HG03196 (cell line): ENCODE data around the gene PDE6G.
"Not testable (repeated sequence)": the region's sequence is repeated elsewhere in the genome, so short reads cannot be mapped to it uniquely, and the experiment has no call there.

Experiments used
- ATAC-seq: cut with Tn5 transposase; IDR thresholded peaks from one replicate; pipeline ENCODE4 v1.9.1; 2021; ENCODE audit not compliant: unreplicated experiment

PDE6G gene

GRCh38 chr17:81687770-81688541, 31.6 kb upstream of the PDE6G start:
- ATAC-seq: no peak

GRCh38 chr17:81686614-81687013, 30.3 kb upstream of the PDE6G start:
- no peak for ATAC-seq

DNA sequence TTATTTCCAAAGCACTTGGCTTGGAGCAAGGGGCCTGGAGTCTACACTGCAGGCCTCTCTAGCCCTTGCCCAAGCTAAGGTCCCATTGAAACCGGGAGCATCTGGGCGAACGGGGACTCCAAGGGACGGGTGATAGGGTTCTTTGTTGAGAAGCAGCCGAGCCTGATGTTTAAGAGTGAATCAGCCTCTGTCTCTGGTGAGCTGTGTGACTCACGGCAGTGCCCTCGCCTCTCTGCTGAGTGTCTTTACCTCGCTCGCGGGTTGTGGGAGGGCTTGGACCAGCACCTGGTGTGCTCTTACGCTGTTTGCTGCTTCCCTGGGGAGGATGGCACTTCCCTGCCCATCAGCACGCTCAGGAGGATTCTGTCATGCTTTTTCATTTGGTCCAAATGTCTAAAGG, 28.8 kb upstream of the PDE6G start:
- no peak for ATAC-seq

- ATAC-seq: no peak
Observed at GRCh38 chr17:81684442-81684911, 28.1 kb upstream of the PDE6G start.

DNA sequence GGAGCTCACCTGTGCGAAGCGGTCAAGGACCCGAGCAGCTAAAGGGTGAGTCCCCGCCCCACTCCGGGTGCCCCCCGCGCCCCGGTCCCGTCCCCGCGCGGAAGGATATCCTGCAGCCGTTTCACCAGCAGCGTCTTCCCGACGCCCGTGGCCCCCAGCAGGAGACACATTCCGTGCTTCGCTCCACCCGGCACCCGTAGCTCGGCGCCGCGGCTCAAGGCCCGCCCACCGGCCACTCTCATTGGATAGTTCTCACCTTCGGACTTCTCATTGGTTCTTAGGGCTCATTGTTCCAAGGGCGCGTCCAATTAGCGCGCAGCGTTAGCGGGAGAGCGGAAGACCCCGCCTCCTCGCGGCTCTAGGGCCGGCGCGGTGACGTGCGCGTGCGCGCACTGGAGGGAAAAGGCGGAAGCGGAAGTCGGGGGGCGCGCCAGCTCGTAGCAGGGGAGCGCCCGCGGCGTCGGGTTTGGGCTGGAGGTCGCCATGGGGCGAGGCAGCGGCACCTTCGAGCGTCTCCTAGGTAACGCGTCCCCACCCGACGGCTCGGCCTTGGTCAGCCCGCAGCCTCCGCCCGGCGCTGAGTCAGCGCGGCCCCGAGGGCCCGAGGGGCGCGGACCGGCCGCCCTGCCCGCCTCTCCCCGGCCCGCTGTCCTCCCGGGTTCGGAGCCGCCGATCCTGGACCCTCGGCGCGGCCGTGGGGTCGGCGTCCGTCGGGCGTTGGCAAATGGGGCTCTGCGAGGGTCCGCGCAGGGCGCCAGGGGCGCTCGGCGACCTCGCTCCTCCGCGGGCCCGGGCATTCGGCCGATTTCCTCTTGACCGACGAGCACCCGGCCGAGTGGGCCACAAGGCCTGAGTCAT, 27.5 kb upstream of the PDE6G start, which contains the start of the genes ARL16 and HGS:
Gene ARL16, minus strand, starts transcription at position 214 of the 858 bp plus-strand sequence. Its CDS starts 44 bp downstream, at position 170.
Gene HGS, plus strand, starts transcription at position 428 of the 858 bp plus-strand sequence. Its CDS starts 56 bp downstream, at position 484.
- peak; percentile 88 for ATAC-seq

- ATAC-seq: peak; percentile 3
Observed at GRCh38 chr17:81683208-81683583, 26.9 kb upstream of the PDE6G start.

GRCh38 chr17:81682565-81683207, 26.3 kb upstream of the PDE6G start:
- no peak for ATAC-seq

DNA sequence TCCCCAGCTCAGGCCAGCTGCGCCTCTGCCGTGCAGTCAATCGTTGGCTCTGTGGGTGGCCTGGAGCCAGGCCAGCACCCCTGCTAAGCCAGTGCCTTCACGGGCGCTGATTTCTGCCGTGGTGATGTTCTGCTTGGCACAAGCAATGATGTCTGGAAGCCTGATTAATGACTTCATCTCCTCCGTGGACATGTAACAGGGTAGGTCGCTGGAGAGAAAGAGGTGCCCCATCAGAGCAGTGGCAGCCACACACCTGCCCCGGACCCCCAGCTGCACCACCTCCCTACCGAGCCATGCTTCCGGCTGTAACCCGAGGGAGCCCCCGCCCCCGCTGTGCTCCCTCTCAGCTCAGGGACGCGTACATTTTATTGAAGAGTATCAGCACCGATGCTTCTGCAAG, 25.3 kb upstream of the PDE6G start:
- ATAC-seq: no peak

DNA sequence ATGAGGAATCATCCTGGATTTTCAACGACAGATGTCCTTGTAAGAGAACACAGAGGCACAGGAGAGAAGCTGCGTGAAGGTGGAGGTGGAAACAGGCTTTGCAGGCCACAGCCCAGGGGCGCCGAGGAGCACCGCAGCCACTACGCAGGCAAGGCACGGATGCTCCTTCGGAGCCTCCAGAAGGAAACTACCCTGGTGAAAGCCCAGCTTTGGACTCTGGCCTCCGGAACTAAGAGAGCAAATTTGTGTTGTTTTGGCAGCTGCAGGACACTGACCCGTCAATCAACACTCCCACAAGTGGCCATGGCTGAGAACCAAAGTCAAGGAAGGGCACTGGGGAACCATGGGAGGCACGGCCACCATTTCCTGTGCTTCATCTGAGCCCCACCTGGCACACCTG, 23.8 kb upstream of the PDE6G start:
- no peak for ATAC-seq

DNA sequence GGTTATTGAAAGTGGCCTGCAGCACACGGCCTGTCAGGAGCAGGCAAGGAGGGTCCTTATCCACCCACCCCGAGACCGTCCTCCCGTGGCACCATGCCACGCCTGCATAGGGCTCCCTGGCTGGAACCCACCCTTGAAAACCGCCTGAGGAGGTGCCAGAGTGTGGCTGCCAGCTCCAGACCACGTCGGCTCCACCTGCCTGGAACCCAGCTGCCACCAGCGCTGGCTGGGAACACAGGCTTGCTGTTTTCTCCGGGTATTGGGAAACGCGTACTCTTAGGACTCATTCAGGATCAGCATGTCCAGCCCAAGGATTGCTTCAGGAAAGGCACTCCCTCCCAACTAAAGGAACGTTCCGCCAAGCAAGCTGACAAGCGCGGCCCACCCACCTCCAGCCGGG, 20.6 kb upstream of the PDE6G start:
- ATAC-seq: no peak

DNA sequence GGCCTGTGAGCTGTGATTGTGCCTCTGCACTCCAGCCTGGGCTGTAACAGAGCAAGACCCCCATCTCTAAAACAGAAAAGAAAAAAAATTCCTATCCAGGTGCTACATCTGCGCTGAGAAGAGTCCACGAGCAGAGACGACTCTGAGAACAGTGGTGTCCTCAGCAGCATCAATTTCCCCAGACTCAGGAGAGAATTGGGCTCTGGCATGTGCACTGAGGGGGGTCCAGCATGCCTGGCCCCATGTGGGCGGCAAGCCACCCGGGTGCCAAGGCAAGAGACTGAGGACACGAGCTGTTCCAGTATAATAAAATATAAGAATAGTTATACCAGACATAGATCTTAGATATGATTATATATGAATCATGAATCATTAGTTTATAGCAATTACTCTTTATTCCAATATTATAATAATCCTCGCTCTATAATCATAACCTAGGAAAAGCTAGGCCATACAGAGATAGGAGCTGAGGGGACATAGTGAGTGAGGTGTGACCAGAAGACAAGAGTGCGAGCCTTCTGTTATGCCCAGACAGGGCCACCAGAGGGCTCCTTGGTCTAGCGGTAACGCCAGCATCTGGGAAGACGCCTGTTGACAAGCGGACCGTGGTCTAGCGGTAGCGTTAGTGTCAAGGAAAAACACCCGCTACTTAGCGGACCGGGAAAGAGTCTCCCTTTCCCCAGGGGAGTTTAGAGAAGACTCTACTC, 19.3 kb upstream of the PDE6G start:
- ATAC-seq: not testable (repeated sequence)

DNA sequence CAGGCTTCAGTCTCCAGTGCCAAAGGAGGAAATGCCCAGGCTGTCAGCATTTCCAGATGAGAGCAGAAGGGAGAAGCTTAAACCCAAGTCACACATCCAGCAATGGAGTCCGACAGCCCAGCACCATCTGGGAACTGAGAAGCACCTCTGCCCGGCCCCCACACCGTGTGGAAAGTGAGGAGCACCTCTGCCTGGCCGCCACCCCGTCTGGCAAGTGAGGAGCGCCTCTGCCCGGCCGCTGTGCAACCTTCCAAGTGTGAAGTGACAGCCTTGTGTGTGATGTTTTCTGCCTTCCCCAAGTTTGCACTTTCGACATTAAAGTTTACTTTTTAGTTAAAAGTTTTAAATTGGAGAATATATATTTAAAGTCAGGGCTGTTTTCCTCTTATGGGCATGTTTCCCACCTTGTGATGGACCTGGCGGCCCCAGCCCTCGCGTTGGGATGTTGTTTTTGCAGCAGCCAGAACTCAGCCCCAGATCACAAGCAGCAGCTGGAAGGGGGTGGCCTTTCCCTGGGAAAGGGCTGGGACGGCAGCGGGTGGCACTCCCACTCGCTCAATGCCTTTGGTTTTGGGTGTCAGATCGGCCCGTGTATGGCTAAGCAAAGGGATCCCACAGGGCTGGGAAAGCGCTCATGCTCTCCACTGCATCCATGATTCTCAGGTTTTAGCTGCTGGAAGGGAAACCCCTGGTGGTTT, 17.4 kb upstream of the PDE6G start:
- no peak for ATAC-seq

- no peak for ATAC-seq
Observed at GRCh38 chr17:81672954-81673353, 16.6 kb upstream of the PDE6G start.

DNA sequence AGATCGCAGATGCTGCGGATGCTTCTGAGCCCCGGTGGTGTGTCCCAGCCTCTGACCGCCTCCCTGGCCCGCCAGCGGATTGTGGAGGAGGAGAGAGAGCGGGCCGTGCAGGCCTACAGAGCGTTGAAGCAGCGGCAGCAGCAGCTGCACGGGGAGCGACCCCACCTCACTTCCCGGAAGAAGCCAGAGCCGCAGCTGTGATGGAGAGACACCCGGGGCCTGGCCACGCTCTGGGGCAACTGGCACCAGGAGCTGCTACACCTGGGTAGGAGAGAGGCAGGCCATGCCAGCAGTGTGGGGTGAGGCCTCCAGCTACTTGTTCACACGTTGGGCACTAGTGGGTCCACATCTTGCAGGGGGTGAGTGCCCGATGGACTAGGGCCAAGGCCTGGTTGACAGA, 16.2 kb upstream of the PDE6G start:
- no peak for ATAC-seq

DNA sequence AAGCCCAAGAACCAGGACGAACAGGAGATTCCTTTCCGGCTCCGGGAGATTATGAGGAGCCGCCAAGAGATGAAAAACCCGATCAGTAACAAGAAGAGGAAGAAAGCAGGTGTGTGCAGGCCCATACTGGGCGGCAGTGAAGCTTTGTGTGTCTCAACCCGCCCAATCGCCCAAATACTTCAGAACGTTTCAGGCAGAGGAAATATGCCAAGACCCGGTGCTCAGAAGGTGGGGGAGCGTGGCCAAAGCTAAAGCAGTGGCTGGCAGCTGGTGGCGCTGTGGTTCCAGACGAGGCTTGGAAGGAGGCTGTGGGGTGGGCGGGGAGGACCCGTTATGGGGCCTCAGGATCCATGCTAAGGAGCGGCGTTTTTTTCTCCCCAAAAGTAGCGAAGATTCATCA, 11.4 kb upstream of the PDE6G start:
- ATAC-seq: no peak

DNA sequence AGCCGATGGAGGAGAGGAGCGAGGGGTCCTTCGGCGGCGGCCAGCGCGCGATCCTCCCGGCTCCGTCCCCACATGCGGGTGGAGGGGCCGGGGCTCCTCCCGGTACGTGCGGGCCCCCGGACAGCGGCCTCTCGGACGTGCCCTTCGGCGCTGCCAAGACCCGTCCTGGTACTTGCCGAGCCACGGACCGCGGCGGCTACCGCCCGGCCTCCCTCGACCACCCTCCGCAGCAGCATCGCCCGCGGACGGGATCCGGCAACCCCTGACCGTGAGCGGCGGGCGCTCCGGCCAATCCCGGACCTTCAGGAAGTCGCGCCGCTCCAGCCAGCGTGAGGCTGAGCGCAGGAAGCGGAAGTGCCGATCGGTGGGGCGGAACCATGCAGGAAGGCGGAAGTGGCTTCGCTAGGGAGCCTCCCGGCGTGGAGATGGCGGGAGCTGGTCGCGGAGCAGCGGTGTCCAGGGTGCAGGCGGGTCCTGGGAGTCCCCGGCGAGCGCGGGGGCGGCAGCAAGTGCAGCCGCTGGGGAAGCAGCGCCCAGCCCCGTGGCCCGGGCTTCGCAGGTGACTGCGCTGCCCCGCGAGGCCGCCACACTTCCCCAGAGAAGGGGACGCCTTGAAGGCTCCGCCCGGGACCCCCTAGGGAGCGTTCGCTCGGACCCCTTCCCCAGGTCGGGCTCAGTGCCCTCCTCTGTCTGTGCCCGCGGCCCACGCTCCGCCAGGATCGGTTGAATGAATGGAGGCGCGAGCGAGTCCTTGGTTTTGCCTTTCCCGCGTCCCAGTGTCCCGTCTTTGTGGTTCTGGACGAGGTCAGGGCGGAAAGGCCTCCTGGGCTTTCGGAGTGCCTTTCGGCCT, 10.2 kb upstream of the PDE6G start, which contains the start of the genes CCDC137 and OXLD1:
Gene CCDC137, plus strand, starts transcription at position 396 of the 850 bp plus-strand sequence. Its CDS starts 30 bp downstream, at position 426.
Gene OXLD1, minus strand, starts transcription at position 264 of the 850 bp plus-strand sequence. Its CDS starts 28 bp downstream, at position 236.
- ATAC-seq: peak; percentile 78

- ATAC-seq: no peak
Observed at GRCh38 chr17:81666092-81666341, 9.7 kb upstream of the PDE6G start.

- peak; percentile 10 for ATAC-seq
Observed at GRCh38 chr17:81665205-81666091, 9.1 kb upstream of the PDE6G start.
